GM12878 (cell line): ENCODE measurements around the gene HDAC3. TPM values are rescaled to one million over a fixed set of nuclear protein-coding genes. Genes with fewer than 3 reads are reported as not detected.

ENCODE experiments used
- ATAC-seq: fragments of 200-7000 bp; cut with Tn5 transposase; 3 replicates; pipeline ENCODE4 v1.9.1; 2020; ENCODE audit warnings: mild to moderate bottlenecking, moderate library complexity
- BruUV-seq: library from RNA; stranded (reverse); fragments of 400-500 nt; replicated peaks from 2 replicates; lab custom pipeline; 2021; lab: Mats Ljungman, UMichigan
- CTCF ChIA-PET: fragments of 300-600 bp; sonication (Branson Sonifier 250); formaldehyde crosslinking; extraction: SDS; loops from one replicate; lab custom pipeline; 2021; ENCODE audit warnings: inconsistent platforms; lab: Yijun Ruan, JAX
- POLR2A ChIA-PET: fragments of 350-600 bp; formaldehyde crosslinking; extraction: SDS; loops from one replicate; lab custom pipeline; 2021; ENCODE audit warnings: inconsistent platforms; lab: Charles Lee
- RAD21 ChIA-PET: fragments of 300-600 bp; sonication (Branson Sonifier 250); formaldehyde crosslinking; loops from one replicate; lab custom pipeline; 2023; ENCODE audit warnings: antibody characterized with exemption; ENCODE audit not compliant: unreplicated experiment; lab: Charles Lee
- SMC1A ChIA-PET: fragments of 300-600 bp; sonication (Branson Sonifier 250); formaldehyde crosslinking; loops from one replicate; lab custom pipeline; 2023; ENCODE audit not compliant: unreplicated experiment, uncharacterized antibody; lab: Charles Lee
- DNase-seq: peaks from one replicate; pipeline ENCODE4 v3.0.0-alpha.2; 2011; ENCODE audit warnings: low read depth, low spot score
- FAIRE-seq: peaks from 3 replicates; lab custom pipeline; 2011; peaks lifted over from hg19 to GRCh38; lab: Jason Lieb, UNC
- H2AFZ ChIP-seq: 2 replicates; pipeline ENCODE4 v1.6.0; 2011; ENCODE audit warnings: low read depth, low read length, control low read depth; ENCODE audit not compliant: control insufficient read depth
- H3K27ac ChIP-seq: 2 replicates; pipeline ENCODE4 v1.5.1; 2011; ENCODE audit warnings: control low read depth; ENCODE audit not compliant: control insufficient read depth, insufficient read depth
- H3K27me3 ChIP-seq, 2 experiments: replicated peaks in 1 of 2; 2 replicates each; pipeline versions ENCODE4 v1.6.0 to v1.6.1; 2011; ENCODE audit warnings: low read length in 1 of 2; ENCODE audit not compliant: control insufficient read depth in 2 of 2, insufficient read depth in 2 of 2
- H3K36me3 ChIP-seq, 2 experiments: 2 replicates each; pipeline ENCODE4 v1.5.1; 2011; ENCODE audit warnings: low read length in 1 of 2; ENCODE audit not compliant: control insufficient read depth in 2 of 2, insufficient read depth in 2 of 2
- H3K4me1 ChIP-seq: 2 replicates; pipeline ENCODE4 v1.6.1; 2011; ENCODE audit warnings: mild to moderate bottlenecking, low read length, moderate library complexity, mixed read lengths; ENCODE audit not compliant: control insufficient read depth, insufficient read depth
- H3K4me2 ChIP-seq: 2 replicates; pipeline ENCODE4 v1.6.0; 2011; ENCODE audit warnings: control low read depth; ENCODE audit not compliant: control insufficient read depth, insufficient read depth
- H3K4me3 ChIP-seq: fragments of 200-600 bp; sonication (generic); 2 replicates; pipeline ENCODE4 v1.5.1; 2016
- H3K79me2 ChIP-seq: 2 replicates; pipeline ENCODE4 v1.6.0; 2011; ENCODE audit warnings: low read length; ENCODE audit not compliant: control insufficient read depth, insufficient read depth
- H3K9ac ChIP-seq: 2 replicates; pipeline ENCODE4 v1.8.0; 2011; ENCODE audit warnings: low read length, control low read depth, mixed read lengths; ENCODE audit not compliant: control insufficient read depth, insufficient read depth
- H3K9me3 ChIP-seq: replicated peaks from 3 replicates; pipeline ENCODE4 v1.5.1; 2011; ENCODE audit warnings: mild to moderate bottlenecking, low read length; ENCODE audit not compliant: control insufficient read depth, insufficient read depth
- H4K20me1 ChIP-seq: 2 replicates; pipeline ENCODE4 v1.6.0; 2011; ENCODE audit not compliant: control insufficient read depth, insufficient read depth
- MEF2A ChIP-seq: IDR thresholded peaks from 2 replicates; pipeline ENCODE4 v1.6.1; 2011; ENCODE audit warnings: low read depth, mild to moderate bottlenecking, low read length, moderate library complexity; ENCODE audit not compliant: insufficient read depth
- TARDBP ChIP-seq: IDR thresholded peaks from 2 replicates; pipeline ENCODE4 v1.6.1; 2016; ENCODE audit warnings: borderline replicate concordance
- ZNF687 ChIP-seq: fragments of 450-650 bp; IDR thresholded peaks from 2 replicates; pipeline ENCODE4 v1.6.1; 2017; ENCODE audit warnings: mild to moderate bottlenecking, moderate library complexity
- WGBS: methylation state at CpG from one replicate; pipeline ENCODE4 v1.1.6; 2016; ENCODE audit warnings: low lambda C conversion rate; ENCODE audit not compliant: insufficient replicate concordance, insufficient coverage; ENCODE audit errors: missing lambda C conversion rate; 5-methylcytosine and 5-hydroxymethylcytosine counted together
- in situ Hi-C: fragments of 300-500 bp; cut with MboI; formaldehyde crosslinking; loops from 9 replicates; pipeline ENCODE4 v1.14.3; 2018; ENCODE audit warnings: mixed read lengths
- intact Hi-C: fragments of 100-400 bp; cut with micrococcal nuclease; formaldehyde crosslinking; loops from one replicate; pipeline ENCODE4 v1.14.2; 2022; ENCODE audit not compliant: unreplicated experiment
- polyA plus RNA-seq, 11 experiments: library from polyadenylated mRNA; depleted of rRNA in 4 of 11; unstranded in 6 of 11; stranded (reverse) in 5 of 11; fragments of >200 nt; fragmentation: Nextera tagmentation in 4 of 11; fragmentation: Illumina TruSeq in 1 of 11; extraction: Ambion mirVana in 4 of 11; extraction: Trizol in 1 of 11; gene quantifications; 1 replicate in 1 of 11; 2 replicates in 10 of 11; pipeline versions ENCODE4 v1.2.1 to v1.2.3, GENCODE V29; 2011 to 2016; ENCODE audit warnings: inconsistent platforms in 2 of 11, missing spikeins in 2 of 11, low read depth in 1 of 11
- total RNA-seq, 4 experiments: library from RNA; depleted of rRNA in 3 of 4; stranded (reverse); fragments of >200 nt in 3 of 4; fragmentation: Illumina TruSeq in 1 of 4; extraction: Trizol in 1 of 4; gene quantifications; 2 replicates each; pipeline versions ENCODE4 v1.2.1 to v1.2.3, GENCODE V29; 2013 to 2021

The HDAC3 gene
- total and polyA plus RNA-seq, 10 of the 15 experiments (the other 5 are each of a cell fraction or from before 2014, with no cell fraction given), result 62.2 to 140 (median 112) TPM

- FAIRE-seq (no peak), ATAC-seq (no peak), DNase-seq (no peak)
- RAD21 ChIA-PET, result interaction anchor here (0.8 to 8.2 kb wide), 4 partner anchors 11 to 1697 kb away, joined by 3 to 89 read pairs (median 5); partner anchors contain the start of gene DIAPH1
- intact Hi-C loops, result no loop called here
- Histone ChIP-seq H3K4me3 (no peak overlapping the region), H3K9ac (no peak overlapping the region), H2AFZ (no peak overlapping the region), H3K9me3 (no peaks in the 10 kb centered on the region), H3K4me2 (no peak overlapping the region), H3K27me3 (no peaks in the 10 kb centered on the region), H4K20me1 (no peaks in the 10 kb centered on the region), H3K79me2 (peaks cover 37% of the 10 kb centered on the region), H3K36me3 (peaks cover 16 to 32% of the 10 kb centered on the region in 2 experiments), H3K4me1 (peaks cover 25% of the 10 kb centered on the region), H3K27ac (no peak overlapping the region)
- BruUV-seq, result no TSS peak
- POLR2A ChIA-PET, result interaction anchor here (0.6 to 11.5 kb wide), 3 partner anchors 11 to 992 kb away, joined by 3 to 215 read pairs (median 3); partner anchors contain the start of genes DIAPH1 and FCHSD1
- in situ Hi-C loops, result no loop called here
- CTCF ChIA-PET, result interaction anchor here (0.7 to 11.2 kb wide), 7 partner anchors 11 to 338 kb away, joined by 3 to 137 read pairs (median 4); partner anchors contain the start of gene DIAPH1
- TF ChIP-seq MEF2A (no peak), TARDBP (no peak), ZNF687 (no peak)
- SMC1A ChIA-PET, result interaction anchor here (0.5 to 12.9 kb wide), 4 partner anchors 12 to 38 kb away, joined by 3 to 245 read pairs (median 46); partner anchors contain the start of gene DIAPH1
- 95% methylated on average over 5 of the region's 5 CpGs for WGBS
Measured at GRCh38 chr5:141630570-141631140, 6.0 kb downstream of the HDAC3 start.
